ENCODE measurements around the gene PIWIL4.
"Not testable (repeated sequence)": the region's sequence is repeated elsewhere in the genome, so short reads cannot be mapped to it uniquely, and the experiment has no call there.

Gene PIWIL4

GRCh38 chr11:94602430-94603372 is 35.5 kb downstream of the PIWIL4 start:
- in situ Hi-C loops (cut with MboI; ENCODE audit: low pct_unique_long_range_greater_than_20kb, low sequenced_read_pairs, unreplicated experiment) = loop anchor here (25.0 kb wide), 2 partner anchors 535 to 1160 kb away; no protein-coding TSS in a partner anchor
- TF ChIP-seq CTCF (IDR thresholded peaks at IDR 0.05; ENCODE audit: extremely low read depth, insufficient read depth, missing control alignments) = peak; percentile 57
- DNase-seq (ENCODE audit: low spot score) = peak; percentile 65

- no peak for DNase-seq (ENCODE audit: low spot score)
- TF ChIP-seq CTCF (IDR thresholded peaks at IDR 0.05; ENCODE audit: extremely low read depth, insufficient read depth, missing control alignments) = no peak
- in situ Hi-C loops (cut with MboI; ENCODE audit: low pct_unique_long_range_greater_than_20kb, low sequenced_read_pairs, unreplicated experiment) = loop anchor here (25.0 kb wide), 2 partner anchors 534 to 1159 kb away; no protein-coding TSS in a partner anchor
Measured at GRCh38 chr11:94603587-94603986, 36.4 kb downstream of the PIWIL4 start.

GRCh38 chr11:94604482-94604881 is 37.3 kb downstream of the PIWIL4 start:
- DNase-seq (ENCODE audit: low spot score) = no peak
- in situ Hi-C loops (cut with MboI; ENCODE audit: low pct_unique_long_range_greater_than_20kb, low sequenced_read_pairs, unreplicated experiment) = loop anchor here (25.0 kb wide), 2 partner anchors 533 to 1158 kb away; no protein-coding TSS in a partner anchor
- no peak for TF ChIP-seq CTCF (IDR thresholded peaks at IDR 0.05; ENCODE audit: extremely low read depth, insufficient read depth, missing control alignments)

GRCh38 chr11:94613120-94613519 is 46.0 kb downstream of the PIWIL4 start:
- DNase-seq (ENCODE audit: low spot score) = no peak
- in situ Hi-C loops (cut with MboI; ENCODE audit: low pct_unique_long_range_greater_than_20kb, low sequenced_read_pairs, unreplicated experiment) = loop anchor here (25.0 kb wide), 2 partner anchors 524 to 1149 kb away; no protein-coding TSS in a partner anchor
- TF ChIP-seq CTCF (IDR thresholded peaks at IDR 0.05; ENCODE audit: extremely low read depth, insufficient read depth, missing control alignments) = no peak

GRCh38 chr11:94623120-94623735 is 56.1 kb downstream of the PIWIL4 start:
- TF ChIP-seq CTCF (IDR thresholded peaks at IDR 0.05; ENCODE audit: extremely low read depth, insufficient read depth, missing control alignments) = peak; percentile 75
- in situ Hi-C loops (cut with MboI; ENCODE audit: low pct_unique_long_range_greater_than_20kb, low sequenced_read_pairs, unreplicated experiment) = loop anchor here (25.0 kb wide), 2 partner anchors 514 to 1139 kb away; no protein-coding TSS in a partner anchor
- DNase-seq (ENCODE audit: low spot score) = peak; percentile 56

- DNase-seq (ENCODE audit: low spot score); in situ Hi-C loops (cut with MboI; ENCODE audit: low pct_unique_long_range_greater_than_20kb, low sequenced_read_pairs, unreplicated experiment): not testable (repeated sequence)
Measured at GRCh38 chr11:94625422-94625821, 58.3 kb downstream of the PIWIL4 start.

- in situ Hi-C loops (cut with MboI; ENCODE audit: low pct_unique_long_range_greater_than_20kb, low sequenced_read_pairs, unreplicated experiment); DNase-seq (ENCODE audit: low spot score): not testable (repeated sequence)
Measured at GRCh38 chr11:94627003-94627560, 59.9 kb downstream of the PIWIL4 start.

Data from GM13977 (cell line).